Measurements from ENCODE around the gene AK9.
"Not testable (repeated sequence)": the region's sequence is repeated elsewhere in the genome, so short reads cannot be mapped to it uniquely, and the experiment has no call there.

The AK9 gene

GRCh38 chr6:109701774-109702173, 10.8 kb upstream of the AK9 start:
- in situ Hi-C loops (cut with MboI; ENCODE audit: low sequenced_read_pairs): loop anchor here (10.0 to 25.0 kb wide), 2 partner anchors 333 to 686 kb away; no protein-coding TSS in a partner anchor

DNA sequence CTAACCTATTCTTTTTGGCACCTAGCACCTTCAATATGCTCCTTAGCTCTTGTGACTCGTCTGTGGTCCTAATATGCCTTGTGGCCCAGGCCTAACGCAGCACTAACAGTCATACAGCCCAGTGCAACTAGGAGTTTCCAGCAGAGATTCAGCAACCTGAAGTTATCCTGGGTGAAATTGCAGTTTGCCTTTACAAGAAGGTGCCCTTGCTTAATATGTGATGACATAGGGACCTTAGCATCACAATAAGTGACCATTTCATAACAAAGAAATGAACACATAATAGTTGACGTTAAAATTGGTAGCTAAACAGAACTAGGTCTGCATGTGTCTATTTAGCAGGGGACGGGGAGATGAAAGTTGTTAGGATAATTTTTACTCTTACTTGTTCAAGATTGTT, 10.2 kb upstream of the AK9 start:
- in situ Hi-C loops (cut with MboI; ENCODE audit: low sequenced_read_pairs): loop anchor here (10.0 to 25.0 kb wide), 2 partner anchors 334 to 686 kb away; no protein-coding TSS in a partner anchor

- in situ Hi-C loops (cut with MboI; ENCODE audit: low sequenced_read_pairs): no loop called here
These were observed 5.4 kb upstream of the AK9 start for GRCh38 chr6:109696355-109696754.

- in situ Hi-C loops (cut with MboI; ENCODE audit: low sequenced_read_pairs): no loop called here
These were observed 4.5 kb upstream of the AK9 start for GRCh38 chr6:109695468-109695867.

DNA sequence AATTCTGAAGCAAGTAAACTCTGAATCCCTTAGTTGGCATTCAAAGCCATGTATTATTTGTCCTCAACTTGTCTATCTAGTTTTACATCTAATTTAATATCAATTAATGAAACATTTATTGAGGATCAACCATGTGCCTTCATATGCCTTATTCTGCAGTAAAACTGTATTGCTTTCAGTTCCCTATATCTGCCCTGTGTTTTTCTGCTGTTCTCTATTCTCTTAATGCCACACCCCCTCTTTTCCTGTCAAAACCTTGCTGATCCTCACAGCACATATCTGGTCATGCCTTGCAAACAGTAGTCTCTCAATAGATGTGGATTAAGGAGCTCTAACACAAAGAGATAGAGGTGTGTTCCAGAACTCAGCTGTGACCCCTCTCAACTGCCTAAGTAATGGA, 2.1 kb upstream of the AK9 start:
- in situ Hi-C loops (cut with MboI; ENCODE audit: low sequenced_read_pairs): no loop called here

- in situ Hi-C loops (cut with MboI; ENCODE audit: low sequenced_read_pairs): no loop called here
These were observed 647 bp downstream of the AK9 start for GRCh38 chr6:109690373-109690736.

DNA sequence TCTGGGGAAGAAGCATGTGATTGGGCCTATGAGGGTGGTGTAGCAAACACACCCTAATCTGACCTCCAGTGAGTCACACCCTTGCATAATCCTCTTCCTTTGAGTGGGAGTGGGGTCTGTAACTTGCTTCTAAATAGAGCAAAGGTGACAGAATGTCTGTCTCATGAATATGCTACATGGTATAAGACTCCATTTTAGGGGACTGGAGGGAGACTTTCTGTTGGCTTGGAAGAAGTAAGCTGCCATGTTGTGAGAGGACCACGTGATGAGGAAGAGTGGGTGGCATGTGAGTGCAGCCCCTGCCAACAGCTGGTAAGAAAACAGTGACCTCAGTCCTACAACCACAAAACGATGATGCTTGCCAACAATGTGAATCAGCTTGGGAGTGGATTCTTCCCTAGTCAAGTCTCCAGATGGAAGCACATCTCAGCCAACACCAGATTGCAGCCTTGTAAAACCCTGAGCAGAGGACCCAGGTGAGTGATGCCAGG, 3.7 kb downstream of the AK9 start:
- in situ Hi-C loops (cut with MboI; ENCODE audit: low sequenced_read_pairs): no loop called here

DNA sequence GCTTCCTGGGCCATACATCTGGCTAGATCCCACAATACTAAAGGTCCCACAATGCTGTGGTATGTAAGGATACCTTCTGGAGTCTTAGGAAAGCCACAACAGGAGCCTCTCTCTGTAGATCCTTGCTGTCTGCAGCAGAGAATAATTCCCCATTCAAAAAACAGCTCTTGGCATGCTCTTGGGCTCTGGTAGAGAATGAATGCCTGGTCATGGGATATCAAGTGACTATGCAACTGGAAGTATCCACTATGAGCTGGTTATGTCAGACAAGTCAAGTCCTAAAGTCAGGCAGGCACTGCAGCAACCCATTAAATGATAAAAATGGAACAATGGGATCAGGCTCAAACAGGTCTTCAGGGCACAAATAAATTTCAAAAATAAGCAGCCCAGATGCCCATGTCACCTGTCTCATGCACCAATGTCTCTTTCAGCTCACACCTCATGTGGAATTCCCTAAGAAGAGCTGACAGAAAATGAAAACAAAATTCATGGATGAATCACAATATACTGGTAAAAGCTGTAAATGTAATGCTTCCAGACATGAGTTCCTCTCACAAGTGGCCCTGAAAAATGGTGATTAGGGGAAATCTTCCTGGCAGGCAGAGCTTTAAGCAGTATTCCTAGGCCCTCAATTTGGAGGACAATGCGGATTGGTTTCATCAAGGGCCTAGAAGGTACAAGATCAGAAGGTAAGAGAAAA, 4.3 kb downstream of the AK9 start:
- in situ Hi-C loops (cut with MboI; ENCODE audit: low sequenced_read_pairs): no loop called here

DNA sequence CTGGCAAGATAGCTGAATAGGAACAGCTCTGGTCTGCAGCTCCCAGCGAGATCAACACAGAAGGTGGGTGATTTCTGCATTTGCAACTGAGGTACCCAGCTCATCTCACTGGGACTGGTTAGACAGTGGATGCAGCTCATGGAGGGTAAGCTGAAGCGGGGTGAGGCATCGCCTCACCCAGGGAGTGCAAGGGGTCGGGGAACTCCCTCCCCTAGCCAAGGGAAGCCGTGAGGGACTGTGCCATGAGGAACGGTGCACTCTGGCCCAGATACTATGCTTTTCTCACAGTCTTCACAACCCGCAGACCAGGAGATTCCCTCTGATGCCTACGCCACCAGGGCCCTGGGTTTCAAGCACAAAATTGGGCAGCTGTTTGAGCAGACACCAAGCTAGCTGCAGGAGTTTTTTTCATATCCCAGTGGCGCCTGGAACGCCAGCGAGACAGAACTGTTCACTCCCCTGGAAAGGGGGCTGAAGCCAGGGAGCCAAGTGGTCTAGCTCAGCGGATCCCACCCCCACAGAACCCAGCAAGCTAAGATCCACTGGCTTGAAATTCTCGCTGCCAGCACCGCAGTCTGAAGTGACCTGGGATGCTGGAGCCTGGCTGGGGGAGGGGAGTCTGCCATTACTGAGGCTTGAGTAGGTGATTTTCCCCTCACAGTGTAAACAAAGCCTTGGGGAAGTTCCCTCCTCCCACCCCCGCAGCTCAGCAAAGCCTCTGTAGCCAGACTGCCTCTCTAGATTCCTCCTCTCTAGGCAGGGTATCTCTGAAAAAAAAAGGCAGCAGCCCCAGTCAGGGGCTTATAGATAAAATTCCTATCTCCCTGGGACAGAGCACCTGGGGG, 12.1 kb downstream of the AK9 start:
- in situ Hi-C loops (cut with MboI; ENCODE audit: low sequenced_read_pairs): not testable (repeated sequence)

DNA sequence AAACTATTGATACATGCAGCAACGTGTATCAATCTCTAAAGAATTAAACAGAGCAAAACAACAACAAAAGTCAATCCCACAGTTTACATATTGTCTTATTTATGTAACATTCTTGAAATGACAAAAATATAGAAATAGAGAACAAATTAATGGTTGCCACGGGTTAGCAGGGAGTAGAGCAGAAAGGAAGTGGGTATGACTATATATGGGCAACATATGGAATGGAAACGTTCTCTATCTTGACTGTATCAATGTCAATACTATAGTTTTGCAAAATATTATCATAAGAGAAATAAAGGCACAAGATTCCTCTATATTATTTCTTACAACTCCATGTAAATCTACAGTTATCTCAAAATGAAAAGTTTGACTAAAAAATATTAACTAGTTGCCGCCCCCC, 12.8 kb downstream of the AK9 start:
- in situ Hi-C loops (cut with MboI; ENCODE audit: low sequenced_read_pairs): no loop called here

DNA sequence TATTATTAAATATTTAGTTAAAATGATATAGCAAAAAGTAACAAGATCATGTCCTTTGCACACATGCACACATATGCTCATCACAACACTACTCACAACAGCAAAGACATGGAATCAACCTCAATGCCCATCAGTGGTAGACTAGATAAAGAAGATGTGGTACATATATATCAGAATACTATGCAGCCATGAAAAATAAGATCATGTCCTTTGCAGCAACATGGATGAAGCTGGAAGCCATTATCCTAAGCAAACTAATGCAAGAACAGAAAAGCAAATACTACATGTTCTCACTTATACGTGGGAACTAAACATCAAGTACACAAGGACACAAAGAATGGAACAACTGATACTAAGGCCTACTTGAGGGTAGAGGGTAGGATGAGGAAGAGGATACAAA, 14.3 kb downstream of the AK9 start:
- in situ Hi-C loops (cut with MboI; ENCODE audit: low sequenced_read_pairs): no loop called here

DNA sequence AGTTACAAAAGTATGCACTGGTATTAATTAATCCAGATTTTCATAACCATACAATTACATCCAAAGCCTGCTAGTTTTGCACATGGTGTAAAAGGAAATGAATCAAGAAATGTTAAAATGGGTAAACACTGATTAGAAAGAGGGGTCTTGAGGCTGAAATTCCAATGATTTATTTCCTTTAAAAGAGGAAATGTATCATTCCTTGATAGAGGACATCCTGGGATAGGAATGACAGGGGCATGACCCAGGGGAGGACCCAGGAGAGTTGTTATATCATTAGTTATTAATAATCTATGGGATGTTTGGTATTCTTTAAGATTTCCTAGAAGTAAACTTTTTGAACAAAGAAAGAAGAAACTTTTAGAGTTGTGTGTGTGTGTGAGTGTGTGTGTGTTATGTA, 18.2 kb downstream of the AK9 start:
- in situ Hi-C loops (cut with MboI; ENCODE audit: low sequenced_read_pairs): no loop called here

DNA sequence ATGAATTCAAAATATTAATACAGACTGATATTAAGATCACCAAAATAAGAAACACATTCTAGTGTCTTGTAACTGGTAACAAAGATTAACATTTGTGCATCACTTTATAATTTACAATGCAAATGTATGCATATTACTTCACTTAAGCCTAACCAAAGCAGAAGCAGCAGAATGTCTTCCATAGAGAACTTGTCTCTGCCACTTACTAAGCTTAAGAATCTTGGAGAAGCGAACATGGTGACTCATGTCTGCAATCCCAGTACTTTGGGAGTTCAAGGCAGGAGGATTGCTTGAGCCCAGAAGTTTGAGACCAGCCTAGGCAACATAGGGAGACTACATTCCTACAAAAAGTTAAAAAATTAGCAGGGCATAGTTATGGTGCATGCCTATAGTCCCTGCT, 18.8 kb downstream of the AK9 start:
- in situ Hi-C loops (cut with MboI; ENCODE audit: low sequenced_read_pairs): no loop called here

- in situ Hi-C loops (cut with MboI; ENCODE audit: low sequenced_read_pairs): no loop called here
These were observed 19.3 kb downstream of the AK9 start for GRCh38 chr6:109671733-109672132.

DNA sequence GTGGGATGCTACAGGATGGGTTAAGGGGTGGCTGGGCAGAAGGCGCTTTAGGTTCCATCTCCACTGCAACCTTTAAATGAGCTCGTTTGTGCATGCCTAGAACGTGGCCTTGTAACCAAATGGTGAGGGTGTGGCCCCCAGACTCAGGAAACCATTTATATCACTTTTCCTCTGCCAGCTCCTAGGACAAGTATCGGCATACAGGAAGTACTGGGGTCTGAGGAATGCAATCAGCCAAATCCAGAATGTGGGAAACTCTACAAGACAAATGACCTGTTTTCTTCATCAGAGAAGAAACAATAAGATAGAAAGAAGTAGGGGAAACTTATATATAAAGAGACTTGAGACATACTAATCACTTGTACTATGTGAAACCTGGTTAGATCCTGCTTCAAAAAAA, 21.2 kb downstream of the AK9 start:
- in situ Hi-C loops (cut with MboI; ENCODE audit: low sequenced_read_pairs): no loop called here

DNA sequence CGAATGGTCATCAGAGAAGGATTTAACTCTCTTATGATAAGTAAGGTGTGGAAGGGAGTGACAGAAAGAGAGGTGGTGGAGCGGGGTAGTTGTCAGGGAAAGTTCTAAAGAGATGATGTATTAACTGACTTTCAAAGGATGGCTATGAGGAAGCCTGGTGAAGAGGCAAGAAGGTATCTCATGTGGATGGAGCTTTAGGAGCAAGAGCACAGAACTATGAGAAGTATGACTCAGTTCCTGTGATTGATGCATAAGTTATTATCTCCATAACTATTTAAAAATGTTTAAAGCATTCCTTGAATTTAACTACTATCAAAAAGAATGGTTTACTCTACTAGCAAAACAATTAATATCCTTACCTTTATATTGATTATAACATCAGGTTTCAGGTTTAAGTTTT, 28.8 kb downstream of the AK9 start:
- in situ Hi-C loops (cut with MboI; ENCODE audit: low sequenced_read_pairs): no loop called here

DNA sequence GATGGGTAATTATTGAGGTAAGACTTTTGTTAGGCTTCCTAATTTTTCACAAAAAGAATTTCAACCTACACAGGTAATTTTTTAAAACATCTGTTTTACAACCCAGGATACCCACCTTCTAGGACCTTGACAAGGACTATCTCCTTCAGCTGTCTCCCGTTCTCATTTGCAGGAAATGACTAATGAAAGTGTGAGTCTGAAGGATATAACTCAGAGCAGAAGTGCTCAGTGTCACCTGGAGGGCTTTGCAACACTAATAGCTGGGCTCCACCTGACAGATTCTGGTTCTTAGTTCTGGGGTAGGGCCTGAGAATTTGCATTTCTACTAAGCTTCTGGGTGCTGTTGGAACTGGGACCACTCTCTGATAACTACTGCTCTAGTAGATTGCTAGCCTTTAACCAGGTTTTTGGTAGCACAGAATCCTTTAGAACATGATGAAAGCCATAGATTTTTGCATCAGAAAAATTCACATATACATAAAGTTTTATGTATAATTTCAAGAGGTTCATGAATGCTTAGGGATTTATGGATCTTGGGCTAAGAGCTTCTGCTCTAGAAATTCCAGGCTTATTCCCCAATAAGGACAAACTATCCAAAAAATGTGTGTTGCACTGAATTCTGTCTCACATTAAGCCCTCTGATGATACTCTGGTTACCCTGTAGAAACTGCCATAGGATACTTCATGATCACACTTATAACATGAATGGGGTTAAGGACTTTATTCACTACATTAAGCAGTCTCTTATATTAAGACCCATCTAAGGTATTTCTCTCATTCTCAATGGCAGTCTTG, 30.3 kb downstream of the AK9 start:
- in situ Hi-C loops (cut with MboI; ENCODE audit: low sequenced_read_pairs): no loop called here

DNA sequence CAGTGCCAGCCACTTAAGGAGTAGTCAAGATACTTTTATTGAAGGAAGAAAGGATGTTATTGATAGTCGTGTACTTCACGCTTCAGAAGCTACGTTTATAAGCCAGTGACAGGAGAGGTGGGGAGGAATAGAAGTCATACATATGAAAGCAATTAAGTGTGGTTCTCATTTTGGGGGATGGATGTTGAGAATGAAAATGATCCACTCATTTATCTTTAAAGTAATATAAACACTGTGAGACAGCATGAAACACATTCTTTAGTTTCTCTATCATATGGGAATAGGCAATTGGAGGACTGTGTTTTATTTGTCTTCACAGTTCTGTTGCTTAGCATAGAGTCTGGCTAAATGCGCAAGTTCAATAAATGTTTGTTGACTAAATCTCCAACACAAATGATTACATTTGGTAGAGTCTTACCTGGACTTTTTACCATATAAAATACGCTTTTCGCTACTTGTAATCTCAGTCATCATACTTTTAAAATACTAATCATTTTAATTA, 35.2 kb downstream of the AK9 start:
- in situ Hi-C loops (cut with MboI; ENCODE audit: low sequenced_read_pairs): no loop called here

- in situ Hi-C loops (cut with MboI; ENCODE audit: low sequenced_read_pairs): no loop called here
These were observed 37.7 kb downstream of the AK9 start for GRCh38 chr6:109653264-109653663.

DNA sequence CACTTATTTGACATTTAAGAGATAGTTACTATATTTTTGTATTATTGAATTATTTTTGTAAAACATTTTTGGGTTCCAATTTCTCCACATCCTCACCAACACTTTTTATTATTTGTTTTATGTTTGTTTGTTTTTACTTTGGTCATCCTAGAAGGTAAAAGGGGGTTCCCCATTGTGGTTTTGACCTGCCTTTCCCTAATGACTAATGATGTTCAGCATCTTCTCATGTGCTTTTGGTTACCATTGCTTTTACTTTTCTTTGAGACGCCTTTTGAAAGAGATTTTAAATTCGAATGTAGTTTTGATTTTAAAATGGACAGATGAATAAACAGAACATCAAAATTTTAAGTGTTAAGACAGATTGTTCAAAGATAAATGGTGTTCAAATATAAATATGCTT, 46.9 kb downstream of the AK9 start:
- in situ Hi-C loops (cut with MboI; ENCODE audit: low sequenced_read_pairs): no loop called here

DNA sequence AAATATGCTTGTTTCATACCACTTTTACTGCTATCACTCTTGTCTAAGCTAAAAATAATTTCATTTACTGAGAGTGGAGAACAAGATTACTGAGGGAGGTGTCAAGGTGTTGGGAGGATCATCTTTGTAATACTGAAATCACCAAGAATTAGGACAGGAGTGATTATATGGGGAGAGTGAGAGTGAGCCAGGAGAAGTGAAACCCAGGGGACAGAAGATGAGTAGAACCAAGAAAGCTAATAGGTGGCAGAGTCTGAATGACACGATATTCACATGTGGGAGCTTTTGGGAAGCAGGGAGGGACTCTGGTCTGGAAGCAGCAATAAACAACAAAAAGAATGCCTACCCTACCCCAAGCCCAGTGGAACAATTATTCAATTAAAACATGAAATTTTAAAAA, 58.6 kb downstream of the AK9 start:
- in situ Hi-C loops (cut with MboI; ENCODE audit: low sequenced_read_pairs): no loop called here
